Measurements from ENCODE around the gene WDFY4. TPM values are rescaled to one million over a fixed set of nuclear protein-coding genes. Genes with fewer than 3 reads are reported as not detected.

WDFY4 gene
- total and polyA plus RNA-seq, 2 experiments from 2014 or later: not detected

GRCh38 chr10:48681740-48682139 is 2.9 kb upstream of the WDFY4 start:
- 11 to 16% methylated on average over 3 of the region's 3 CpGs for WGBS, 2 experiments (ENCODE audit: low coverage in 1 of 2, low lambda C conversion rate in 2 of 2, missing lambda C conversion rate in 2 of 2)
- Histone ChIP-seq H2AFZ (no peak overlapping the region), H3K4me1 (ENCODE audit: insufficient read depth) (no peaks in the 10 kb centered on the region), H3K27ac (no peak overlapping the region), H3K9me3 (ENCODE audit: low read depth) (no peaks in the 10 kb centered on the region), H3K9ac (no peak overlapping the region), H3K79me2 (ENCODE audit: insufficient read depth) (no peaks in the 10 kb centered on the region), H3F3A (ENCODE audit: insufficient read depth) (no peaks in the 10 kb centered on the region), H3K36me3 (ENCODE audit: low read depth) (no peaks in the 10 kb centered on the region), H3K4me3 (no peak overlapping the region), H3K9me2 (ENCODE audit: insufficient read depth) (no peaks in the 10 kb centered on the region), H3K4me2 (ENCODE audit: unreplicated experiment) (no peak overlapping the region), H4K20me1 (ENCODE audit: insufficient read depth) (no peaks in the 10 kb centered on the region), H3K27me3 (replicated peaks; ENCODE audit: insufficient read depth) (peaks cover 29% of the 10 kb centered on the region)
- TF ChIP-seq EZH2phosphoT487 (IDR thresholded peaks at IDR 0.05; ENCODE audit: insufficient read depth, low read depth) (no peak), EZH2 (IDR thresholded peaks at IDR 0.05; ENCODE audit: insufficient read depth, poor library complexity, severe bottlenecking) (no peak)
- DNase-seq: no peak
- in situ Hi-C loops (cut with MboI): no loop called here

- Histone ChIP-seq H3K36me3 (ENCODE audit: low read depth) (no peaks in the 10 kb centered on the region), H3K9me3 (ENCODE audit: low read depth) (no peaks in the 10 kb centered on the region), H3K9me2 (ENCODE audit: insufficient read depth) (no peaks in the 10 kb centered on the region), H3K27ac (no peak overlapping the region), H3F3A (ENCODE audit: insufficient read depth) (no peaks in the 10 kb centered on the region), H3K27me3 (replicated peaks; ENCODE audit: insufficient read depth) (peaks cover 34% of the 10 kb centered on the region), H3K4me1 (ENCODE audit: insufficient read depth) (no peaks in the 10 kb centered on the region), H2AFZ (no peak overlapping the region), H3K9ac (no peak overlapping the region), H3K4me2 (ENCODE audit: unreplicated experiment) (no peak overlapping the region), H3K4me3 (no peak overlapping the region), H3K79me2 (ENCODE audit: insufficient read depth) (no peaks in the 10 kb centered on the region), H4K20me1 (ENCODE audit: insufficient read depth) (no peaks in the 10 kb centered on the region)
- no peak for DNase-seq
- in situ Hi-C loops (cut with MboI): no loop called here
- 48 to 50% methylated on average over 3 of the region's 3 CpGs for WGBS, 2 experiments (ENCODE audit: low coverage in 1 of 2, low lambda C conversion rate in 2 of 2, missing lambda C conversion rate in 2 of 2)
- TF ChIP-seq EZH2phosphoT487 (IDR thresholded peaks at IDR 0.05; ENCODE audit: insufficient read depth, low read depth): no peak
- TF ChIP-seq EZH2 (IDR thresholded peaks at IDR 0.05; ENCODE audit: insufficient read depth, poor library complexity, severe bottlenecking): no peak
Measured at GRCh38 chr10:48682265-48682664, 2.4 kb upstream of the WDFY4 start.

- Histone ChIP-seq H3K4me1 (ENCODE audit: insufficient read depth) (no peaks in the 10 kb centered on the region), H3K27ac (no peak overlapping the region)
- TF ChIP-seq EZH2phosphoT487 (IDR thresholded peaks at IDR 0.05; ENCODE audit: insufficient read depth, low read depth) (no peak), EZH2 (IDR thresholded peaks at IDR 0.05; ENCODE audit: insufficient read depth, poor library complexity, severe bottlenecking) (no peak)
Measured at GRCh38 chr10:48683424-48683823, 1.2 kb upstream of the WDFY4 start.

GRCh38 chr10:48683868-48684267 is 805 bp upstream of the WDFY4 start:
- Histone ChIP-seq H2AFZ (no peak overlapping the region), H3K79me2 (ENCODE audit: insufficient read depth) (no peaks in the 10 kb centered on the region), H3K9ac (no peak overlapping the region), H3K4me2 (ENCODE audit: unreplicated experiment) (no peak overlapping the region), H4K20me1 (ENCODE audit: insufficient read depth) (no peaks in the 10 kb centered on the region), H3K4me1 (ENCODE audit: insufficient read depth) (no peaks in the 10 kb centered on the region), H3F3A (ENCODE audit: insufficient read depth) (no peaks in the 10 kb centered on the region), H3K36me3 (ENCODE audit: low read depth) (no peaks in the 10 kb centered on the region), H3K9me2 (ENCODE audit: insufficient read depth) (no peaks in the 10 kb centered on the region), H3K9me3 (ENCODE audit: low read depth) (no peaks in the 10 kb centered on the region), H3K27ac (no peak overlapping the region), H3K27me3 (replicated peaks; ENCODE audit: insufficient read depth) (peaks cover 32% of the 10 kb centered on the region), H3K4me3 (no peak overlapping the region)
- WGBS, 2 experiments (ENCODE audit: low coverage in 1 of 2, low lambda C conversion rate in 2 of 2, missing lambda C conversion rate in 2 of 2): 70 to 81% methylated on average over 5 of the region's 5 CpGs
- TF ChIP-seq EZH2phosphoT487 (IDR thresholded peaks at IDR 0.05; ENCODE audit: insufficient read depth, low read depth): no peak
- TF ChIP-seq EZH2 (IDR thresholded peaks at IDR 0.05; ENCODE audit: insufficient read depth, poor library complexity, severe bottlenecking): no peak
- DNase-seq: no peak
- in situ Hi-C loops (cut with MboI): no loop called here

More at GRCh38 chr10:48683424-48683823, 1.2 kb upstream of the WDFY4 start:
- Histone ChIP-seq H3K4me3 (no peak overlapping the region), H4K20me1 (ENCODE audit: insufficient read depth) (no peaks in the 10 kb centered on the region), H3K9me3 (ENCODE audit: low read depth) (no peaks in the 10 kb centered on the region), H3K9me2 (ENCODE audit: insufficient read depth) (no peaks in the 10 kb centered on the region), H3K36me3 (ENCODE audit: low read depth) (no peaks in the 10 kb centered on the region), H3K9ac (no peak overlapping the region), H3F3A (ENCODE audit: insufficient read depth) (no peaks in the 10 kb centered on the region), H3K79me2 (ENCODE audit: insufficient read depth) (no peaks in the 10 kb centered on the region), H3K4me2 (ENCODE audit: unreplicated experiment) (no peak overlapping the region), H3K27me3 (replicated peaks; ENCODE audit: insufficient read depth) (peaks cover 34% of the 10 kb centered on the region), H2AFZ (no peak overlapping the region)
- in situ Hi-C loops (cut with MboI): no loop called here
- DNase-seq: no peak
- WGBS, 2 experiments (ENCODE audit: low coverage in 1 of 2, low lambda C conversion rate in 2 of 2, missing lambda C conversion rate in 2 of 2): 85 to 90% methylated on average over 6 of the region's 6 CpGs

- in situ Hi-C loops (cut with MboI): no loop called here
- DNase-seq: no peak
- no peaks in the 10 kb centered on the region for H3K9me3 ChIP-seq (ENCODE audit: low read depth)
- no peaks in the 10 kb centered on the region for H4K20me1 ChIP-seq (ENCODE audit: insufficient read depth)
- H3K9ac ChIP-seq: no peak overlapping the region
- peaks cover 31% of the 10 kb centered on the region for H3K27me3 ChIP-seq (replicated peaks; ENCODE audit: insufficient read depth)
- H3K79me2 ChIP-seq (ENCODE audit: insufficient read depth): no peaks in the 10 kb centered on the region
- no peak overlapping the region for H2AFZ ChIP-seq
- 75 to 78% methylated on average over 6 of the region's 6 CpGs for WGBS, 2 experiments (ENCODE audit: low coverage in 1 of 2, low lambda C conversion rate in 2 of 2, missing lambda C conversion rate in 2 of 2)
- no peak overlapping the region for H3K27ac ChIP-seq
- TF ChIP-seq EZH2 (IDR thresholded peaks at IDR 0.05; ENCODE audit: insufficient read depth, poor library complexity, severe bottlenecking) (no peak), EZH2phosphoT487 (IDR thresholded peaks at IDR 0.05; ENCODE audit: insufficient read depth, low read depth) (no peak)
- H3F3A ChIP-seq (ENCODE audit: insufficient read depth): no peaks in the 10 kb centered on the region
- H3K4me3 ChIP-seq: no peak overlapping the region
- H3K36me3 ChIP-seq (ENCODE audit: low read depth): no peaks in the 10 kb centered on the region
- no peaks in the 10 kb centered on the region for H3K9me2 ChIP-seq (ENCODE audit: insufficient read depth)
- no peak overlapping the region for H3K4me2 ChIP-seq (ENCODE audit: unreplicated experiment)
- H3K4me1 ChIP-seq (ENCODE audit: insufficient read depth): no peaks in the 10 kb centered on the region
Measured at GRCh38 chr10:48684463-48684791, 246 bp upstream of the WDFY4 start.
